Stimulated activated CD8-positive, alpha-beta memory T cell treated with anti-CD3 and anti-CD28 coated beads, Interleukin-12 subunit alpha, Interleukin-12 subunit beta, amount 100 ng/mL, for 4 hours (primary cell): ENCODE data around the gene SRGAP2.
"Not testable (repeated sequence)": the region's sequence is repeated elsewhere in the genome, so short reads cannot be mapped to it uniquely, and the experiment has no call there.

Source experiments
- DNase-seq: peaks from one replicate; pipeline ENCODE4 v3.0.0-alpha.2; 2020; ENCODE audit warnings: low read depth

The SRGAP2 gene

GRCh38 chr1:206203364-206204158 lies at the start of gene SRGAP2:
SRGAP2 (plus strand) TSS chr1:206203541; CDS start chr1:206205971, 2,430 bp downstream.
- DNase-seq: peak; percentile 18

GRCh38 chr1:206167350-206168029 lies 35.9 kb upstream of the SRGAP2 start:
- DNase-seq: not testable (repeated sequence)

- DNase-seq: not testable (repeated sequence)
Observed at GRCh38 chr1:206169794-206170193, 33.5 kb upstream of the SRGAP2 start.

- DNase-seq: not testable (repeated sequence)
Observed at GRCh38 chr1:206173110-206173719, 30.1 kb upstream of the SRGAP2 start.

GRCh38 chr1:206174182-206174868 lies 29.0 kb upstream of the SRGAP2 start:
- DNase-seq: not testable (repeated sequence)

GRCh38 chr1:206175459-206176113 lies 27.8 kb upstream of the SRGAP2 start:
- not testable (repeated sequence) for DNase-seq

- DNase-seq: not testable (repeated sequence)
Observed at GRCh38 chr1:206176114-206176502, 27.2 kb upstream of the SRGAP2 start.

GRCh38 chr1:206178061-206178989 lies 25.0 kb upstream of the SRGAP2 start:
- not testable (repeated sequence) for DNase-seq

GRCh38 chr1:206179666-206180065 lies 23.7 kb upstream of the SRGAP2 start:
- not testable (repeated sequence) for DNase-seq

- not testable (repeated sequence) for DNase-seq
Observed at GRCh38 chr1:206182368-206183317, 20.7 kb upstream of the SRGAP2 start.

- DNase-seq: not testable (repeated sequence)
Observed at GRCh38 chr1:206183788-206184187, 19.6 kb upstream of the SRGAP2 start.

- DNase-seq: not testable (repeated sequence)
Observed at GRCh38 chr1:206185778-206186177, 17.6 kb upstream of the SRGAP2 start.

- not testable (repeated sequence) for DNase-seq
Observed at GRCh38 chr1:206186826-206187225, 16.5 kb upstream of the SRGAP2 start.

GRCh38 chr1:206195182-206195581 lies 8.2 kb upstream of the SRGAP2 start:
- not testable (repeated sequence) for DNase-seq

GRCh38 chr1:206196748-206197424 lies 6.5 kb upstream of the SRGAP2 start:
- DNase-seq: not testable (repeated sequence)

GRCh38 chr1:206202789-206203363 lies 465 bp upstream of the SRGAP2 start, which contains the start of gene FAM72A:
FAM72A (minus strand) TSS chr1:206202839; CDS start chr1:206202025, 814 bp downstream.
- peak; percentile 91 for DNase-seq

GRCh38 chr1:206204159-206204511 lies 794 bp downstream of the SRGAP2 start:
- not testable (repeated sequence) for DNase-seq

GRCh38 chr1:206204871-206205270 lies 1.5 kb downstream of the SRGAP2 start:
- not testable (repeated sequence) for DNase-seq
